ENCODE results near the gene RAPGEF3.
A peak's percentile ranks its signal among the peaks of the same experiment; 100 is the strongest.

The RAPGEF3 gene

GRCh38 chr12:47775100-47775911 lies 16.6 kb upstream of the RAPGEF3 start:
- no peak for DNase-seq (ENCODE audit: low read depth in 3 of 3)

DNA sequence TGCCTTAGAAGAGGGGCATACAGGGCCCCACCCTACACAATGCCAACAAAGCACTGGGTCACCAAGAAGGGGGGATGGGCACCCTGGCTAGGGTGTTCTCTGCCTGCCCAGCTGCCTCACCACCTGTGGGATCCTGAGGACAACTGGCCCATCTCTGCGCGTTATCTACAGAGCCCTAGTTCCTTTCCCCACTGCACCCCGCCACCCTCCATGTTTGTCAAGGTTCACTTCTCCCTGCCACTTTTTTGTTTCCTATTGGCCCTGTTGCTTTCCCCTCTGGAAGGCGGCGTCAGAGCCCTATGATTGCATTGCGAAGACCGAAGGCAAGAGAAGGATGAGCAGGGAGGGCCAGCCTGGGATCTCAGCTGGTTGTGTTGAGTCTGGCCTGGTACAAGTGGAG lies 16.0 kb upstream of the RAPGEF3 start:
- no peak for DNase-seq (ENCODE audit: low read depth in 3 of 3)

DNA sequence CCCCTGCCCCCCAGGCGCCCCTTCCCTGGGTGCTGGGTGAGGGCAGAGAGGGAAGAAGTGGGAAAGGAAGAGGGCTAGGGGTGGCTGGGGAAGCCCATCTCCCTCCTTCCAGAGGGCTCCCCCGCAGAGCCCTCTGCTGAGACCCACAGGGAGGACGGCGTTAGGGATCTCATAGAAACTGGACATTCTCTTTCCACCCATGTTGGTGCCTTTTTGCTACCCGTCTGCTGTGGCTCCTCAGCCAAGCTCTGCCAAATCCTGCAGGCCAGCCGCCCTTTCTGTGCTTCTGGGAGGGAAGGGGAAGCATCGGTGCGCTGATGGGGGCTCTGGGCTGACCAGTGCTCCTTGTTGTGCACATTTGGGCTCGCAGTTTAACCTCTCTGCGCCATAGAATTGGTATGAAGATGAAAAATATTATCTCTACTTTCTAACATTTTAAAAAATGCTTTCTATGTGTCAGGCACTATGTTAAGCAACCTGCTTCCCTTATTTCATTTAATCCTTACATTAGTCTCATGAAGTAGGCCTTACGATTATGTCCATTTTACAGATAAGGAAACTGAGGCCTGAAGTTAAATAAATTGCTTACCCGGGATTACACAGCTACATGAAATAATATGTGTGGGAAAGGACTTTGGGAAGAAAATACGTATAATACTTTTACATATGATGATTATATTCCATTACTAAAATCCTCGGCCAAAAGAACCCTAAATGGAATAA lies 15.3 kb upstream of the RAPGEF3 start:
- DNase-seq (ENCODE audit: low read depth in 3 of 3) = no peak

- peak in 2 of 3 donors; percentile 47 to 65 for DNase-seq (ENCODE audit: low read depth in 3 of 3)
These were observed 14.6 kb upstream of the RAPGEF3 start, which contains the start of gene SLC48A1 for GRCh38 chr12:47773062-47773857. Gene SLC48A1, plus strand, starts transcription at chr12:47773238. Its CDS starts 67 bp downstream, at chr12:47773305.

- no peak for DNase-seq (ENCODE audit: low read depth in 3 of 3)
These were observed 14.0 kb upstream of the RAPGEF3 start for GRCh38 chr12:47772738-47773061.

DNA sequence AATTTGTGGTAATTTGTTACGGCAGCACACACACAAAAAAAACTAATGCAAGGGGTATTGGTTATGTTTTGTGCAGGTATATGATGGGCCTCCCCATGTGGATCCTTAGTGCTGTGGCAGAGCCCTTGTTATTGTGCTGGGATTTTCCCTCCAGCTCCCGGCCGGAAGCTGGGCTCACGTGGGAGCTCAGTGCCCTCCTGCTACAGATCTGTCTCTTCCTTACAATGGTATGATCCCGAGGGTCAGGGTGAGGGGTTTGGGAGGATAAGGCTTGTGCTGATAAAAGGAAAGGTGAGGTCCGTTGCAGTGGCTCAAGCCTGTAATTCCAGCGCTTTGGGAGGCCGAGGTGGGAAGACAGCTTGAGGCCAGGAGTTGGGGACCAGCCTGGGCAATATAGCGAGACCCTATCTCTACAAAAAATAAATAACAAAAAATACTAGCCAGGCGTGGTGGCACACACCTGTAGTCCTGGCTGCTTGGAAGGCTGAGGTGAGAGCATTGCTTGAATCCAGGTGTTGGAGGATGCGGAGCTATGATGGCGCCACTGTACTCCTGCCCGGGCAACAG lies 13.5 kb upstream of the RAPGEF3 start:
- no peak for DNase-seq (ENCODE audit: low read depth in 3 of 3)

- no peak for DNase-seq (ENCODE audit: low read depth in 3 of 3)
These were observed 12.6 kb upstream of the RAPGEF3 start for GRCh38 chr12:47771304-47771703.

- DNase-seq (ENCODE audit: low read depth in 3 of 3) = no peak
These were observed 11.5 kb upstream of the RAPGEF3 start for GRCh38 chr12:47770086-47770726.

- DNase-seq (ENCODE audit: low read depth in 3 of 3) = no peak
These were observed 10.8 kb upstream of the RAPGEF3 start for GRCh38 chr12:47769234-47770085.

- no peak for DNase-seq (ENCODE audit: low read depth in 3 of 3)
These were observed 9.7 kb upstream of the RAPGEF3 start for GRCh38 chr12:47768323-47768811.

GRCh38 chr12:47767216-47767724 lies 8.6 kb upstream of the RAPGEF3 start:
- DNase-seq (ENCODE audit: low read depth in 3 of 3) = peak in 1 of 3 donors; percentile 65

- no peak for DNase-seq (ENCODE audit: low read depth in 3 of 3)
These were observed 8.0 kb upstream of the RAPGEF3 start for GRCh38 chr12:47766502-47767215.

DNA sequence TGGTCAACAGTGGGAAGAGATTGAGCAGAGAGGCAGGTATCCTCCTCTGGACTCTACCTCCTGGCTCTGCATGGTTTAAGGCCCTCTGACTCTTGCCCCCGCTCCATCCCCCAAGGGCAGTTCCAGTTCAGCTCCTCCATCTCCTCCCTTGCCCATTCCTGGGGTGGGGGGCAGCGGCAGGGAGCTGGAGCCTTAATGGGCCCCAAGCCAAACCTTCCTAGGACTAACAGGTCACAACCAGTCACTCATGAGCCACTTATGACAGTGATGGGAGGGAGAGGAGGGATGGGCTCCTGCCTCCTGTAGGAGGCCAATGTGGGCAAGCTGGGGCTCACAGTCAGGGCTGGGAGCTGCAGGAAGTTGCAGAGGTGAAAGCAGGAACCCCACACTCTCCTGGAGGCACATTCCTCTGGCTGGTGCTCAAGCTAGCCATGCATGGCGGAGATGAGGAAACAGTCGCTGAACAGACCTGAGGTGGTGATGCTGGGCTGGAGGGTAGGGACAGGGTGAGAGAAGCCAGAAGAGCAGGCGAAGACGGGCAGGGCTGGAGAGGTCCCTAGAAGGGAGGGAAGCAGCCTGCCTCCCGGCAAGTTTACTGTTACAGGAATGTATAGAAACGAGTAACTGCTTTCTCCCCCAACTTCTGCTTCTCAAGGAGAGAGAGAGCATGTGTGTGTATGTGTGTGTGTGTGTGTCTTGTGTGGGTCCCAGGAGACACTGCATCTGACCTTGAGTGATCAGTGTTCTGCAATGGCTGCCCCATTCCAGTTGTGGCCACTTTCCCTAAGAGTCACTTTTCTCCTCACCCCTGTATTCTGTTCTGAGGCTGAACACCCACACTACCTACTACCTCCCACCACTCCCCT lies 5.0 kb upstream of the RAPGEF3 start:
- DNase-seq (ENCODE audit: low read depth in 3 of 3) = no peak

DNA sequence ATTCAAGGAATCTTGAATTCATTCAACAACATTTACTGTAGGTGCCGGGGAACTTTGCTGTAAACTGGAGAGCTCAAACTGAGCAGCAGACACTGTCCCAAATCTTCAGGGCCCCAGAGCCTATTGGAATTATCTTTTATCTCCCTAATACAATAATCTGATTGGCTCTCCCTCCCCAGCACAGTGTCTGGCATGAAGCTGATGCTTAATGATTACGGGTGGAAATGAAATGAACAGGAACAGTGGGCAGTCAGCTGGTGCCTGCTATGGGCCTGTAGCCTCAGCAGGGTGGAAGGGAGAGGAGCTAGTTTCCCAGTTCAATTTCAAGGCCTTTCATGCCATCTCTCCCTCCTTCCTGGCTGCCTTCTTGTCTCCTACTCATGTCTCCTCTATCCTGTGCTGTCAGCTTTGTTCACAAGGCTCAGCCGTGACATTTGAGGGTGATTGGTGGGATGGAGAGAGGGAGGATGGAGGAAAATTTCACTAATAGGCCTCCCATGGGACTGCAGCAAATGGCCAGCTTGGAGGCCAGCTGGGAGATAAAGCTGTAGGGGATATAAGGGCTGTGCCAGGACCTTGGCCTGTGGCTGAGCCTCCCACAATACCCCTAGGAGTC lies 4.3 kb upstream of the RAPGEF3 start:
- DNase-seq (ENCODE audit: low read depth in 3 of 3) = no peak

- no peak for DNase-seq (ENCODE audit: low read depth in 3 of 3)
These were observed 171 bp downstream of the RAPGEF3 start for GRCh38 chr12:47758584-47758833.

DNA sequence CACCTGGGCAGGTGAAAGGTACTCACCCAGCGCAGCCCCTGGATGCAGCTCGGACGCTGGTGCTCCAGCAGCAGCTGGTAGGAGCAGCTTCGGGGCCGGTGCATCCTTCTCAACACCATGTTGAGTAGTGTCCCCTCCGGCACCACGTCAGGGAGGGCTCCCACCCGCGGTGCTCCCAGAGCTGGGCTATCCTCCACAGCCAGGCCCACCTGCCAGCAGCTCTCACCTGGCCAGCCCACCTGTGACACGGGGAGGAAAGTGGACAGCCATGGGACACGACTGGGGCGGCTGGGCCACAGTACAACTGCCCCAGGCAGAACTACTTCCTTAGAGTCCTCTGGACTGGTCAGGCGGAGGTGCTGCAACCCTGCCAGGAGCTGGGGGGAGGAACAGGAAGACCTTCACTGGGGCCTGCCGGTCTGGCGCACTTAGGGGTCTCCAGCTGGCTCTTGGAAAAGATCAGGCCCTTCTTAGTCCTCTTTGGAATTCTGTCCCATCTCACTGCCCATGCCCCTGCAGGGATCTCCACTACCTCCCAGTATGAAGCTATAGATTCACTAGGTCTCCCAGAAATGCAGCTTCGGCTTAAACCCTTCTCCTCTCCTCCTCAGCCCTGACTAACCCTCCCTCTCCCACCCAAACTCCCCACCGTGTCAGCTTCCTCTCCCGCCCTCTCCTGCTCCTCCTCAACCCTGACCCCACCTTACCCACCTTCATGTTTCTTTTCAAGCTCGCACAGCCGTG lies 668 bp downstream of the RAPGEF3 start:
- no peak for DNase-seq (ENCODE audit: low read depth in 3 of 3)

GRCh38 chr12:47757364-47757839 lies 1.3 kb downstream of the RAPGEF3 start:
- DNase-seq (ENCODE audit: low read depth in 3 of 3) = no peak
